HTR-8/SVneo (cell line): ENCODE results near the gene KCTD3.
A peak's percentile ranks its signal among the peaks of the same experiment; 100 is the strongest.

ENCODE experiments used
- DNase-seq: peaks from one replicate; pipeline ENCODE4 v3.0.0; 2011; ENCODE audit warnings: low spot score, mixed read lengths; ENCODE audit not compliant: insufficient read length
- FAIRE-seq: peaks from 2 replicates; lab custom pipeline; 2011; peaks lifted over from hg19 to GRCh38; lab: Jason Lieb, UNC

Gene KCTD3

GRCh38 chr1:215555531-215555930 is 11.6 kb upstream of the KCTD3 start:
- DNase-seq (no peak), FAIRE-seq (no peak)

- DNase-seq (no peak), FAIRE-seq (no peak)
Observed at GRCh38 chr1:215556996-215557395, 10.1 kb upstream of the KCTD3 start.

- FAIRE-seq = no peak
Observed at GRCh38 chr1:215557504-215557903, 9.6 kb upstream of the KCTD3 start.

GRCh38 chr1:215557992-215558626 is 9.0 kb upstream of the KCTD3 start:
- DNase-seq (no peak), FAIRE-seq (no peak)

More at GRCh38 chr1:215557504-215557903, 9.6 kb upstream of the KCTD3 start:
- DNase-seq = no peak

GRCh38 chr1:215567491-215568298 is 591 bp downstream of the KCTD3 start:
- peak; percentile 54 for DNase-seq

GRCh38 chr1:215568299-215568692 is 1.2 kb downstream of the KCTD3 start:
- FAIRE-seq = no peak

More at GRCh38 chr1:215567491-215568298, 591 bp downstream of the KCTD3 start:
- peak; percentile 16 for FAIRE-seq

GRCh38 chr1:215569986-215570824 is 3.1 kb downstream of the KCTD3 start:
- FAIRE-seq (no peak), DNase-seq (no peak)

More at GRCh38 chr1:215568299-215568692, 1.2 kb downstream of the KCTD3 start:
- DNase-seq = peak; percentile 39

- no peak for DNase-seq
- FAIRE-seq = no peak
Observed at GRCh38 chr1:215581896-215582295, 14.8 kb downstream of the KCTD3 start.

GRCh38 chr1:215583185-215583749 is 16.2 kb downstream of the KCTD3 start:
- FAIRE-seq (no peak), DNase-seq (no peak)

- FAIRE-seq = no peak
- no peak for DNase-seq
Observed at GRCh38 chr1:215584389-215584788, 17.3 kb downstream of the KCTD3 start.

GRCh38 chr1:215589650-215590435 is 22.7 kb downstream of the KCTD3 start:
- DNase-seq (no peak), FAIRE-seq (no peak)

- DNase-seq (no peak), FAIRE-seq (no peak)
Observed at GRCh38 chr1:215590779-215591491, 23.8 kb downstream of the KCTD3 start.

GRCh38 chr1:215594640-215595039 is 27.5 kb downstream of the KCTD3 start:
- FAIRE-seq (no peak), DNase-seq (no peak)

GRCh38 chr1:215595231-215595630 is 28.1 kb downstream of the KCTD3 start:
- DNase-seq = no peak
- no peak for FAIRE-seq

GRCh38 chr1:215597961-215598360 is 30.9 kb downstream of the KCTD3 start:
- no peak for FAIRE-seq

GRCh38 chr1:215599418-215600074 is 32.4 kb downstream of the KCTD3 start:
- no peak for DNase-seq
- no peak for FAIRE-seq

More at GRCh38 chr1:215597961-215598360, 30.9 kb downstream of the KCTD3 start:
- DNase-seq = no peak

- no peak for FAIRE-seq
- DNase-seq = no peak
Observed at GRCh38 chr1:215600258-215600792, 33.2 kb downstream of the KCTD3 start.

GRCh38 chr1:215600867-215601266 is 33.8 kb downstream of the KCTD3 start:
- FAIRE-seq = no peak
- DNase-seq = no peak
